ENCODE data around the gene PPP2R5D. TPM values are rescaled to one million over a fixed set of nuclear protein-coding genes. Genes with fewer than 3 reads are reported as not detected.

The PPP2R5D gene
- total and polyA plus RNA-seq, 9 of the 15 experiments (the other 6 are each of a cell fraction or from before 2014, with no cell fraction given) = 1.3 to 96.1 (median 38.4) TPM

DNA sequence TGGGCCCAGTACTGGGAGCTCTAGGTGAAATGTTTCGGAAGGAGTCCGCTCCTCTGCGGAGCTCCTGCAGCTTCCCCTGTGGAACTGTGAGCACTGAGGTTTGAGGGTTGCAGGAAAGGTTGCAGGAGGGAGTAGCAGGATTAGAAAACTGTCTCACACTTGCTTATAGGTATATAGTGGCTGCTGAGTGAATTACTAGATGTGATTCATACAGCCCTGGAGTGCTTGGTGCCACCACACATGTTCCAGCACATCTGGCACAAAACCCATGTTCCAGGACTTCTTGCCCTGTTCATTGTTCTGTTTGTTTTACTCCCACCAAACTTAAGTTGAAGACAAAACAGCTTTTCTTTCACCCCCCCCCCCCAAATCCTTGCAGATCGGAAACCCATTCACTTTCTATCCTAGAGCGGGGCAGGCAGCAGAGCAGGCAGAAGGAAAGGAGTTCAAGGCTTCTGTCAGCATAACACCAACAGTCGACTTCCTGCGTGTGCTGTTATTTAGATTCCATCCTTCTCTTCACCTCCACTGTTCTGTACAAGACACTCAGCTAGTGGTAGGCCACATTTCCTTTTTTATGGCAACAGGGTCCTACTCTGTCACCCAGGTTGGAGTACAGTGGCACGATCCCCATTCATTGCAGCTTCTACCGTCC, 4.7 kb upstream of the PPP2R5D start:
- H2AFZ ChIP-seq (ENCODE audit: low read depth, low read length) = peak overlapping the region; percentile 93
- intact Hi-C loops (cut with micrococcal nuclease) (loop anchor here (2.0 kb wide), 1 partner anchor 35 kb away; the partner anchor contains the start of gene KLHDC3), in situ Hi-C loops (cut with MboI) (no loop called here)
- H3K79me2 ChIP-seq (ENCODE audit: control insufficient read depth, insufficient read depth, low read length) = peaks cover 48% of the 10 kb centered on the region
- ChIA-PET CTCF (ENCODE audit: low intra/inter-chr PET ratio) (no interaction called here), POLR2A (interaction anchor here (0.6 to 2.5 kb wide), 15 partner anchors 8 to 355 kb away, joined by 3 to 13 read pairs (median 4); partner anchors contain the start of genes CNPY3, KLHDC3, MEA1 and RPL7L1)
- H3K9me1 ChIP-seq (ENCODE audit: control insufficient read depth, insufficient read depth, low read length) = no peaks in the 10 kb centered on the region
- H3K9ac ChIP-seq (ENCODE audit: insufficient read depth in 1 of 2, low read depth in 2 of 2, low read length in 2 of 2) = peak overlapping the region; percentile 96 to 100
- peak overlapping the region; percentile 88 for H3K27ac ChIP-seq (ENCODE audit: extremely low read depth, low read depth, low read length)
- H3K9me3 ChIP-seq (replicated peaks; ENCODE audit: control insufficient read depth, insufficient read depth, low read depth, low read length) = no peaks in the 10 kb centered on the region
- peak overlapping the region; percentile 95 for H3K4me3 ChIP-seq
- peak; percentile 1 for ATAC-seq
- BruUV-seq (replicated peaks) = TSS peak; percentile 97
- no peaks in the 10 kb centered on the region for H3K27me3 ChIP-seq (ENCODE audit: control insufficient read depth in 2 of 2, insufficient read depth in 2 of 2, low read length in 2 of 2)
- peaks cover 5% of the 10 kb centered on the region; the same call in 1 of the 2 replicates for H4K20me1 ChIP-seq (replicated peaks; ENCODE audit: control insufficient read depth, insufficient read depth, low read length)
- FAIRE-seq = no peak
- H3K4me1 ChIP-seq (replicated peaks in 1 of 2; ENCODE audit: control insufficient read depth in 2 of 2, insufficient read depth in 2 of 2, low read length in 2 of 2) = peaks cover 25 to 36% of the 10 kb centered on the region in 2 experiments; a peak in 4 of 5 replicates
- peaks cover 24% of the 10 kb centered on the region for H3K36me3 ChIP-seq (ENCODE audit: control insufficient read depth, insufficient read depth, low read length)
- 57% methylated on average over 9 of the region's 9 CpGs for WGBS (ENCODE audit: insufficient coverage, low coverage, missing lambda C conversion rate)
- H3K4me2 ChIP-seq (ENCODE audit: insufficient read depth, low read length) = peak overlapping the region; percentile 90
- peak in 1 of 4 experiments; percentile 60 for DNase-seq (ENCODE audit: extremely low read depth in 1 of 4, low spot score in 3 of 4)
- 0 out of 2 replicates have a peak, but pooled peaks have one; percentile 1 for TF ChIP-seq MAFG (tag; conservative IDR thresholded peaks at IDR 0.05)
- no peak for TF ChIP-seq CHD4 (IDR thresholded peaks at IDR 0.05; ENCODE audit: insufficient read depth, insufficient replicate concordance, low read depth, low read length, poor library complexity, severe bottlenecking)
- TF ChIP-seq, protein P1, sequence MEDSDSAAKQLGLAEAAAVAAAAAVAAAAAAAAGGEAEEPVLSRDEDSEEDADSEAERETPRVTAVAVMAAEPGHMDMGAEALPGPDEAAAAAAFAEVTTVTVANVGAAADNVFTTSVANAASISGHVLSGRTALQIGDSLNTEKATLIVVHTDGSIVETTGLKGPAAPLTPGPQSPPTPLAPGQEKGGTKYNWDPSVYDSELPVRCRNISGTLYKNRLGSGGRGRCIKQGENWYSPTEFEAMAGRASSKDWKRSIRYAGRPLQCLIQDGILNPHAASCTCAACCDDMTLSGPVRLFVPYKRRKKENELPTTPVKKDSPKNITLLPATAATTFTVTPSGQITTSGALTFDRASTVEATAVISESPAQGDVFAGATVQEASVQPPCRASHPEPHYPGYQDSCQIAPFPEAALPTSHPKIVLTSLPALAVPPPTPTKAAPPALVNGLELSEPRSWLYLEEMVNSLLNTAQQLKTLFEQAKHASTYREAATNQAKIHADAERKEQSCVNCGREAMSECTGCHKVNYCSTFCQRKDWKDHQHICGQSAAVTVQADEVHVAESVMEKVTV (CRISPR knock-in tag; IDR thresholded peaks at IDR 0.05) = 0 out of 2 replicates have a peak, but pooled peaks have one; percentile 3
- TF ChIP-seq HMG20A (CRISPR knock-in tag; conservative IDR thresholded peaks at IDR 0.05) = no peak
- TF ChIP-seq ZBED1 (IDR thresholded peaks at IDR 0.05) = no peak
- TF ChIP-seq SREBF1 (IDR thresholded peaks at IDR 0.05; ENCODE audit: borderline replicate concordance, low read depth, low read length) = no peak
- no peak for TF ChIP-seq SLC30A9 (CRISPR knock-in tag; IDR thresholded peaks at IDR 0.05)
- 0 out of 4 replicates have a peak, but pooled peaks of 1 of the 2 experiments have one; percentile 11 for TF ChIP-seq ARNT (IDR thresholded peaks at IDR 0.05)
- no peak for TF ChIP-seq KDM4B (IDR thresholded peaks at IDR 0.05; ENCODE audit: borderline replicate concordance in 2 of 2, low read depth in 1 of 2)
- TF ChIP-seq FOXP1 (CRISPR knock-in tag; IDR thresholded peaks at IDR 0.05) = 0 out of 2 replicates have a peak, but pooled peaks have one; percentile 18
- no peak for TF ChIP-seq ZNF146 (CRISPR knock-in tag; IDR thresholded peaks at IDR 0.05; ENCODE audit: unreplicated experiment)
- TF ChIP-seq FUS (optimal IDR thresholded peaks at IDR 0.05; ENCODE audit: low read depth, low read length) = no peak
- TF ChIP-seq, protein P2, sequence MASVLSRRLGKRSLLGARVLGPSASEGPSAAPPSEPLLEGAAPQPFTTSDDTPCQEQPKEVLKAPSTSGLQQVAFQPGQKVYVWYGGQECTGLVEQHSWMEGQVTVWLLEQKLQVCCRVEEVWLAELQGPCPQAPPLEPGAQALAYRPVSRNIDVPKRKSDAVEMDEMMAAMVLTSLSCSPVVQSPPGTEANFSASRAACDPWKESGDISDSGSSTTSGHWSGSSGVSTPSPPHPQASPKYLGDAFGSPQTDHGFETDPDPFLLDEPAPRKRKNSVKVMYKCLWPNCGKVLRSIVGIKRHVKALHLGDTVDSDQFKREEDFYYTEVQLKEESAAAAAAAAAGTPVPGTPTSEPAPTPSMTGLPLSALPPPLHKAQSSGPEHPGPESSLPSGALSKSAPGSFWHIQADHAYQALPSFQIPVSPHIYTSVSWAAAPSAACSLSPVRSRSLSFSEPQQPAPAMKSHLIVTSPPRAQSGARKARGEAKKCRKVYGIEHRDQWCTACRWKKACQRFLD (CRISPR knock-in tag; IDR thresholded peaks at IDR 0.05) = 0 out of 2 replicates have a peak, but pooled peaks have one; percentile 15
- TF ChIP-seq CXXC5 (CRISPR knock-in tag; IDR thresholded peaks at IDR 0.05) = no peak
- TF ChIP-seq, protein P3, sequence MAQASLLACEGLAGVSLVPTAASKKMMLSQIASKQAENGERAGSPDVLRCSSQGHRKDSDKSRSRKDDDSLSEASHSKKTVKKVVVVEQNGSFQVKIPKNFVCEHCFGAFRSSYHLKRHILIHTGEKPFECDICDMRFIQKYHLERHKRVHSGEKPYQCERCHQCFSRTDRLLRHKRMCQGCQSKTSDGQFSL (CRISPR knock-in tag; IDR thresholded peaks at IDR 0.05) = peak; percentile 60
- TF ChIP-seq, protein P3 (tag; IDR thresholded peaks at IDR 0.05) = peak in 1 of 2 experiments; percentile 51; a peak in 1 of 4 replicates
- 0 out of 2 replicates have a peak, but pooled peaks have one; percentile 10 for TF ChIP-seq FOXK1 (CRISPR knock-in tag; IDR thresholded peaks at IDR 0.05; ENCODE audit: borderline replicate concordance)
- no peak for TF ChIP-seq YBX1 (IDR thresholded peaks at IDR 0.05)

Data from K562 (cell line).